HepG2 (cell line): ENCODE results near the gene OLFM4. TPM values are rescaled to one million over a fixed set of nuclear protein-coding genes. Genes with fewer than 3 reads are reported as not detected.

Experiments used
- ATAC-seq: fragments of 200-7000 bp; cut with Tn5 transposase; 3 replicates; pipeline ENCODE4 v1.9.1; 2020; ENCODE audit warnings: mild to moderate bottlenecking, moderate library complexity
- BruUV-seq: library from RNA; stranded (reverse); fragments of 400-500 nt; replicated peaks from 2 replicates; lab custom pipeline; 2021; lab: Mats Ljungman, UMichigan
- CTCF ChIA-PET: fragments of 300-600 bp; formaldehyde crosslinking; extraction: SDS; loops from one replicate; lab custom pipeline; 2021; ENCODE audit warnings: low total read pairs, inconsistent platforms, low intra/inter-chr PET ratio; lab: Yijun Ruan, JAX
- POLR2A ChIA-PET: fragments of 350-600 bp; sonication (Branson Sonifier 250); formaldehyde crosslinking; loops from one replicate; lab custom pipeline; 2020; ENCODE audit warnings: antibody characterized with exemption, inconsistent platforms; lab: Yijun Ruan, JAX
- DNase-seq: peaks from one replicate; pipeline ENCODE4 v3.0.0-alpha.2; 2015; ENCODE audit warnings: low spot score
- FAIRE-seq: peaks from 3 replicates; lab custom pipeline; 2011; peaks lifted over from hg19 to GRCh38; lab: Jason Lieb, UNC
- H2AFZ ChIP-seq: one replicate; pipeline ENCODE4 v1.6.1; 2011; ENCODE audit warnings: low read length, inconsistent platforms
- H3K27ac ChIP-seq: fragments of 300-600 bp; 3 replicates; pipeline ENCODE4 v1.8.0; 2011; ENCODE audit warnings: mixed run types, mild to moderate bottlenecking, mixed read lengths, low read length, inconsistent platforms; ENCODE audit not compliant: insufficient read depth; ENCODE audit errors: extremely low read length
- H3K27me3 ChIP-seq, 2 experiments: fragments of 200-600 bp in 1 of 2; 2 replicates in 1 of 2; 3 replicates in 1 of 2; pipeline versions ENCODE4 v1.6.0 to v1.8.0; 2011; ENCODE audit warnings: low read length in 2 of 2, mild to moderate bottlenecking in 2 of 2, moderate library complexity in 2 of 2, inconsistent platforms in 1 of 2; ENCODE audit not compliant: insufficient read depth in 2 of 2, control insufficient read depth in 1 of 2
- H3K36me3 ChIP-seq, 2 experiments: fragments of 200-600 bp in 1 of 2; replicated peaks in 1 of 2; 2 replicates in 1 of 2; 3 replicates in 1 of 2; pipeline versions ENCODE4 v1.5.1 to v1.8.0; 2011; ENCODE audit warnings: low read length in 2 of 2, inconsistent platforms in 1 of 2; ENCODE audit not compliant: insufficient read depth in 2 of 2, control insufficient read depth in 1 of 2
- H3K4me1 ChIP-seq: 2 replicates; pipeline ENCODE4 v1.5.1; 2012; ENCODE audit warnings: low read length, inconsistent platforms; ENCODE audit not compliant: insufficient read depth
- H3K4me2 ChIP-seq: 2 replicates; pipeline ENCODE4 v1.6.0; 2011; ENCODE audit warnings: low read depth, low read length, inconsistent platforms
- H3K4me3 ChIP-seq, 3 experiments: fragments of 200-600 bp in 1 of 3; sonication (generic), shearing (Covaris generic) in 1 of 3; replicated peaks in 1 of 3; 2 replicates each; pipeline ENCODE4 v1.5.1; 2011 to 2016; ENCODE audit warnings: low read length in 3 of 3, inconsistent platforms in 2 of 3, low read depth in 2 of 3, mild to moderate bottlenecking in 2 of 3, control low read depth in 1 of 3, mixed read lengths in 1 of 3; ENCODE audit not compliant: insufficient read depth in 1 of 3
- H3K79me2 ChIP-seq: one replicate; pipeline ENCODE4 v1.6.1; 2011; ENCODE audit warnings: low read length, inconsistent platforms; ENCODE audit not compliant: insufficient read depth
- H3K9ac ChIP-seq: 2 replicates; pipeline ENCODE4 v1.6.0; 2011; ENCODE audit warnings: mild to moderate bottlenecking, low read depth, low read length, inconsistent platforms; ENCODE audit not compliant: insufficient read depth
- H3K9me3 ChIP-seq: 2 replicates; pipeline ENCODE4 v1.5.1; 2012; ENCODE audit warnings: mild to moderate bottlenecking, low read length
- H4K20me1 ChIP-seq: 2 replicates; pipeline ENCODE4 v1.6.0; 2011; ENCODE audit warnings: inconsistent platforms, mild to moderate bottlenecking, low read length, moderate library complexity; ENCODE audit not compliant: insufficient read depth
- AGO1 ChIP-seq: fragments of 200-400 bp; formaldehyde crosslinking; IDR thresholded peaks from 2 replicates; pipeline ENCODE4 v1.6.1; 2017; ENCODE audit warnings: mild to moderate bottlenecking, low read depth, low read length, moderate library complexity; ENCODE audit not compliant: poor library complexity, severe bottlenecking
- CBFB ChIP-seq: sonication (generic); formaldehyde crosslinking; IDR thresholded peaks from 2 replicates; pipeline ENCODE4 v1.4.0; 2020; ENCODE audit warnings: missing genetic modification reagents
- EZH2 ChIP-seq: conservative IDR thresholded peaks from 2 replicates; pipeline ENCODE4 v1.6.1; 2012; ENCODE audit warnings: mild to moderate bottlenecking, low read depth, low read length, moderate library complexity
- FOSL1 ChIP-seq: sonication (generic); formaldehyde crosslinking; IDR thresholded peaks from 2 replicates; pipeline ENCODE4 v1.9.0; 2021; ENCODE audit warnings: missing genetic modification reagents, borderline replicate concordance
- MBNL3 ChIP-seq: fragments of 250-450 bp; sonication (Bioruptor Pico); conservative IDR thresholded peaks from 2 replicates; pipeline ENCODE4 v1.8.0; 2022; ENCODE audit warnings: mild to moderate bottlenecking, inconsistent platforms
- NCOA1 ChIP-seq: sonication (generic); formaldehyde crosslinking; IDR thresholded peaks from 2 replicates; pipeline ENCODE4 v1.9.0; 2021; ENCODE audit warnings: missing genetic modification reagents
- SRY ChIP-seq: sonication (generic); formaldehyde crosslinking; IDR thresholded peaks from 2 replicates; pipeline ENCODE4 v1.8.0; 2022; ENCODE audit warnings: mild to moderate bottlenecking, missing genetic modification reagents
- ZBTB26 ChIP-seq: IDR thresholded peaks from 2 replicates; pipeline ENCODE4 v1.6.1; 2016; ENCODE audit warnings: missing compliant biosample characterization, missing genetic modification reagents, borderline replicate concordance
- ZNF367 ChIP-seq: sonication (generic); formaldehyde crosslinking; IDR thresholded peaks from 2 replicates; pipeline ENCODE4 v1.4.0; 2020; ENCODE audit warnings: missing genetic modification reagents, borderline replicate concordance
- ZNF614 ChIP-seq: IDR thresholded peaks from 2 replicates; pipeline ENCODE4 v1.6.1; 2018; ENCODE audit warnings: missing biosample characterization, missing genetic modification reagents, inconsistent platforms, borderline replicate concordance
- ZNF770 ChIP-seq: sonication (generic); formaldehyde crosslinking; IDR thresholded peaks from 2 replicates; pipeline ENCODE4 v1.5.0; 2020; ENCODE audit warnings: mild to moderate bottlenecking, missing genetic modification reagents
- ZNF800 ChIP-seq: sonication (generic); formaldehyde crosslinking; IDR thresholded peaks from 2 replicates; pipeline ENCODE4 v1.4.0; 2020; ENCODE audit warnings: missing genetic modification reagents
- WGBS: methylation state at CpG from one replicate; pipeline ENCODE4 v1.1.6; 2017; ENCODE audit warnings: low lambda C conversion rate; 5-methylcytosine and 5-hydroxymethylcytosine counted together
- in situ Hi-C: cut with HindIII; loops from 2 replicates; pipeline ENCODE4 v1.10.0; 2017; ENCODE audit warnings: low pct_unique_long_range_greater_than_20kb; ENCODE audit not compliant: extremely low pct_ligation_motif_present
- intact Hi-C: fragments of 100-400 bp; cut with micrococcal nuclease; formaldehyde crosslinking; loops from one replicate; pipeline ENCODE4 v1.10.0; 2022; ENCODE audit not compliant: unreplicated experiment
- polyA plus RNA-seq, 8 experiments: library from polyadenylated mRNA; depleted of rRNA in 3 of 8; stranded (reverse) in 7 of 8; unstranded in 1 of 8; fragments of >200 nt; fragmentation: Illumina TruSeq in 4 of 8; extraction: Trizol in 4 of 8; gene quantifications; 2 replicates each; pipeline versions ENCODE4 v1.2.1 to v1.2.3, GENCODE V29; 2011 to 2016; ENCODE audit warnings: low read depth in 4 of 8, missing spikeins in 1 of 8, mixed read lengths in 1 of 8; ENCODE audit not compliant: insufficient read depth in 1 of 8
- total RNA-seq, 5 experiments: library from RNA; depleted of rRNA; stranded (reverse); fragments of >200 nt; fragmentation: Illumina TruSeq; extraction: Trizol; gene quantifications; 2 replicates each; pipeline ENCODE4 v1.2.3, GENCODE V29; 2016; ENCODE audit warnings: low read depth in 1 of 5
- TF ChIP-seq, protein P1 (sequence below): fragments of 450-650 bp; IDR thresholded peaks from 2 replicates; pipeline ENCODE4 v1.6.1; 2016
- TF ChIP-seq, protein P2 (sequence below): sonication (generic); formaldehyde crosslinking; IDR thresholded peaks from 2 replicates; pipeline ENCODE4 v1.4.0; 2020; ENCODE audit warnings: low read depth, missing genetic modification reagents

The OLFM4 gene
- total and polyA plus RNA-seq, 2 of the 13 experiments (the other 11 are each of a cell fraction or from before 2014, with no cell fraction given): not detected

- Histone ChIP-seq H2AFZ (no peak overlapping the region), H3K9me3 (no peaks in the 10 kb centered on the region), H3K36me3 (no peaks in the 10 kb centered on the region), H3K4me2 (no peak overlapping the region), H3K4me3 (no peak overlapping the region), H3K4me1 (no peaks in the 10 kb centered on the region), H3K27me3 (peaks cover 0 to 6% of the 10 kb centered on the region in 2 experiments; a peak in 1 of 5 replicates), H4K20me1 (no peaks in the 10 kb centered on the region), H3K27ac (no peak overlapping the region), H3K9ac (no peak overlapping the region), H3K79me2 (no peaks in the 10 kb centered on the region)
- in situ Hi-C loops (no loop called here), intact Hi-C loops (no loop called here)
- DNase-seq: no peak
- CTCF ChIA-PET: no interaction called here
- WGBS: 32% methylated on average over 4 of the region's 4 CpGs
- no peak for FAIRE-seq
- POLR2A ChIA-PET: no interaction called here
- ATAC-seq: no peak
- BruUV-seq: no TSS peak
- no peak for TF ChIP-seq FOSL1 (CRISPR knock-in tag)
- TF ChIP-seq CBFB: no peak
- TF ChIP-seq EZH2: no peak
- no peak for TF ChIP-seq SRY (CRISPR knock-in tag)
- TF ChIP-seq AGO1: no peak
- no peak for TF ChIP-seq ZNF800
- no peak for TF ChIP-seq ZNF770 (CRISPR knock-in tag)
- TF ChIP-seq ZBTB26 (CRISPR knock-in tag): no peak
- no peak for TF ChIP-seq ZNF614 (CRISPR knock-in tag)
- no peak for TF ChIP-seq MBNL3 (CRISPR knock-in tag)
- TF ChIP-seq, protein P1, sequence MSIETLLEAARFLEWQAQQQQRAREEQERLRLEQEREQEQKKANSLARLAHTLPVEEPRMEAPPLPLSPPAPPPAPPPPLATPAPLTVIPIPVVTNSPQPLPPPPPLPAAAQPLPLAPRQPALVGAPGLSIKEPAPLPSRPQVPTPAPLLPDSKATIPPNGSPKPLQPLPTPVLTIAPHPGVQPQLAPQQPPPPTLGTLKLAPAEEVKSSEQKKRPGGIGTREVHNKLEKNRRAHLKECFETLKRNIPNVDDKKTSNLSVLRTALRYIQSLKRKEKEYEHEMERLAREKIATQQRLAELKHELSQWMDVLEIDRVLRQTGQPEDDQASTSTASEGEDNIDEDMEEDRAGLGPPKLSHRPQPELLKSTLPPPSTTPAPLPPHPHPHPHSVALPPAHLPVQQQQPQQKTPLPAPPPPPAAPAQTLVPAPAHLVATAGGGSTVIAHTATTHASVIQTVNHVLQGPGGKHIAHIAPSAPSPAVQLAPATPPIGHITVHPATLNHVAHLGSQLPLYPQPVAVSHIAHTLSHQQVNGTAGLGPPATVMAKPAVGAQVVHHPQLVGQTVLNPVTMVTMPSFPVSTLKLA: no peak
- TF ChIP-seq, protein P2, sequence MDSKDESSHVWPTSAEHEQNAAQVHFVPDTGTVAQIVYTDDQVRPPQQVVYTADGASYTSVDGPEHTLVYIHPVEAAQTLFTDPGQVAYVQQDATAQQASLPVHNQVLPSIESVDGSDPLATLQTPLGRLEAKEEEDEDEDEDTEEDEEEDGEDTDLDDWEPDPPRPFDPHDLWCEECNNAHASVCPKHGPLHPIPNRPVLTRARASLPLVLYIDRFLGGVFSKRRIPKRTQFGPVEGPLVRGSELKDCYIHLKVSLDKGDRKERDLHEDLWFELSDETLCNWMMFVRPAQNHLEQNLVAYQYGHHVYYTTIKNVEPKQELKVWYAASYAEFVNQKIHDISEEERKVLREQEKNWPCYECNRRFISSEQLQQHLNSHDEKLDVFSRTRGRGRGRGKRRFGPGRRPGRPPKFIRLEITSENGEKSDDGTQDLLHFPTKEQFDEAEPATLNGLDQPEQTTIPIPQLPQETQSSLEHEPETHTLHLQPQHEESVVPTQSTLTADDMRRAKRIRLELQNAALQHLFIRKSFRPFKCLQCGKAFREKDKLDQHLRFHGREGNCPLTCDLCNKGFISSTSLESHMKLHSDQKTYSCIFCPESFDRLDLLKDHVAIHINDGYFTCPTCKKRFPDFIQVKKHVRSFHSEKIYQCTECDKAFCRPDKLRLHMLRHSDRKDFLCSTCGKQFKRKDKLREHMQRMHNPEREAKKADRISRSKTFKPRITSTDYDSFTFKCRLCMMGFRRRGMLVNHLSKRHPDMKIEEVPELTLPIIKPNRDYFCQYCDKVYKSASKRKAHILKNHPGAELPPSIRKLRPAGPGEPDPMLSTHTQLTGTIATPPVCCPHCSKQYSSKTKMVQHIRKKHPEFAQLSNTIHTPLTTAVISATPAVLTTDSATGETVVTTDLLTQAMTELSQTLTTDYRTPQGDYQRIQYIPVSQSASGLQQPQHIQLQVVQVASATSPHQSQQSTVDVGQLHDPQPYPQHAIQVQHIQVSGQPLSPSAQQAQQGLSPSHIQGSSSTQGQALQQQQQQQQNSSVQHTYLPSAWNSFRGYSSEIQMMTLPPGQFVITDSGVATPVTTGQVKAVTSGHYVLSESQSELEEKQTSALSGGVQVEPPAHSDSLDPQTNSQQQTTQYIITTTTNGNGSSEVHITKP (CRISPR knock-in tag): no peak
- TF ChIP-seq NCOA1: no peak
- TF ChIP-seq ZNF367: no peak
Observed at GRCh38 chr13:53064731-53065130, 36.1 kb downstream of the OLFM4 start.
